ENCODE measurements around the gene MAPK8IP1.

The MAPK8IP1 gene

GRCh38 chr11:45910623-45911022, 25.2 kb downstream of the MAPK8IP1 start:
- DNase-seq = no peak

GRCh38 chr11:45913514-45913913, 28.1 kb downstream of the MAPK8IP1 start:
- DNase-seq = no peak

GRCh38 chr11:45913942-45914635, 28.6 kb downstream of the MAPK8IP1 start:
- DNase-seq = no peak

GRCh38 chr11:45915446-45915845, 30.0 kb downstream of the MAPK8IP1 start:
- no peak for DNase-seq

GRCh38 chr11:45917286-45917622, 31.8 kb downstream of the MAPK8IP1 start:
- DNase-seq = no peak

GRCh38 chr11:45917623-45918330, 32.3 kb downstream of the MAPK8IP1 start, which contains the start of gene PEX16:
Gene PEX16 (minus strand): TSS chr11:45917877. CDS start chr11:45917811, 66 bp downstream.
- peak; percentile 98 for DNase-seq

GRCh38 chr11:45918331-45918941, 33.0 kb downstream of the MAPK8IP1 start:
- peak; percentile 88 for DNase-seq

GRCh38 chr11:45918962-45919675, 33.7 kb downstream of the MAPK8IP1 start:
- no peak for DNase-seq

- no peak for DNase-seq
Observed at GRCh38 chr11:45919806-45920530, 34.5 kb downstream of the MAPK8IP1 start.

GRCh38 chr11:45920531-45921477, 35.4 kb downstream of the MAPK8IP1 start:
- no peak for DNase-seq

GRCh38 chr11:45921561-45922424, 36.3 kb downstream of the MAPK8IP1 start:
- peak; percentile 93 for DNase-seq

GRCh38 chr11:45922425-45923082, 37.1 kb downstream of the MAPK8IP1 start, which contains the start of gene LARGE2:
Gene LARGE2 (plus strand): TSS chr11:45922656. CDS start chr11:45922883, 227 bp downstream.
- peak; percentile 88 for DNase-seq

- no peak for DNase-seq
Observed at GRCh38 chr11:45924036-45924915, 38.8 kb downstream of the MAPK8IP1 start.

GRCh38 chr11:45924927-45925326, 39.5 kb downstream of the MAPK8IP1 start:
- no peak for DNase-seq

GRCh38 chr11:45925550-45925949, 40.1 kb downstream of the MAPK8IP1 start:
- DNase-seq = no peak

- no peak for DNase-seq
Observed at GRCh38 chr11:45926001-45926401, 40.5 kb downstream of the MAPK8IP1 start.

GRCh38 chr11:45926536-45927331, 41.3 kb downstream of the MAPK8IP1 start:
- DNase-seq = no peak

- no peak for DNase-seq
Observed at GRCh38 chr11:45927332-45927683, 41.9 kb downstream of the MAPK8IP1 start.
